ENCODE data around the gene ZNF581. TPM values are rescaled to one million over a fixed set of nuclear protein-coding genes. Genes with fewer than 3 reads are reported as not detected.

Gene ZNF581
- polyA plus RNA-seq, 3 donors = 25.1 to 31.6 (median 29.4) TPM

GRCh38 chr19:55611300-55611982 is 32.0 kb upstream of the ZNF581 start:
- peak overlapping the region; percentile 29 to 65 for H3K27ac ChIP-seq (ENCODE audit: low read depth in 1 of 2, low read length in 2 of 2)
- H3K27me3 ChIP-seq (ENCODE audit: control insufficient read depth in 2 of 2, insufficient read depth in 2 of 2, low read length in 2 of 2) = no peaks in the 10 kb centered on the region
- no peak for DNase-seq
- Mint-ChIP-seq H3K27me3 (ENCODE audit: low read depth in 3 of 3) (no peaks in the 10 kb centered on the region), H3K9me3 (peaks cover 0 to 2% (median 0%) of the 10 kb centered on the region in 7 donors), H3K4me3 (no peak overlapping the region), H3K4me1 (peaks cover 57% of the 10 kb centered on the region), H3K36me3 (peaks cover 37 to 65% of the 10 kb centered on the region in 2 donors), H3K27ac (peak overlapping the region; percentile 20 to 87 (median 75))
- no peak overlapping the region for H2AFZ ChIP-seq (ENCODE audit: insufficient read depth, low read depth, low read length, poor library complexity, severe bottlenecking)
- H3K36me3 ChIP-seq (replicated peaks in 1 of 2; ENCODE audit: control insufficient read depth in 1 of 2, insufficient read depth in 2 of 2, low read length in 2 of 2) = peaks cover 11 to 46% of the 10 kb centered on the region in 2 donors
- no peaks in the 10 kb centered on the region for H3K9me3 ChIP-seq (replicated peaks in 1 of 2; ENCODE audit: control insufficient read depth in 1 of 2, insufficient read depth in 1 of 2, low read length in 2 of 2)
- peak overlapping the region; percentile 29 for H3K4me2 ChIP-seq (replicated peaks; ENCODE audit: extremely low read depth, low read length, poor library complexity, severe bottlenecking)
- WGBS (ENCODE audit: insufficient coverage) = 94% methylated on average over 4 of the region's 15 CpGs
- H3K9ac ChIP-seq (ENCODE audit: insufficient read depth, low read length, poor library complexity, severe bottlenecking) = no peak overlapping the region
- peaks cover 84% of the 10 kb centered on the region for H3K79me2 ChIP-seq (ENCODE audit: insufficient read depth, low read length)
- peaks cover 25 to 31% of the 10 kb centered on the region in 2 donors for H3K4me1 ChIP-seq (ENCODE audit: control insufficient read depth in 1 of 2, insufficient read depth in 2 of 2, low read length in 2 of 2)
- no peak overlapping the region for H3K4me3 ChIP-seq (replicated peaks in 1 of 3; ENCODE audit: low read depth in 2 of 3, low read length in 3 of 3)
- TF ChIP-seq CTCF (IDR thresholded peaks at IDR 0.05) = no peak
- H4K20me1 ChIP-seq (ENCODE audit: insufficient read depth, low read length) = peaks cover 64% of the 10 kb centered on the region
- intact Hi-C loops (cut with micrococcal nuclease) = no loop called here

- H3K9ac ChIP-seq (ENCODE audit: insufficient read depth, low read length, poor library complexity, severe bottlenecking) = peak overlapping the region; percentile 25
- H3K4me2 ChIP-seq (replicated peaks; ENCODE audit: extremely low read depth, low read length, poor library complexity, severe bottlenecking) = peak overlapping the region; percentile 29
- peaks cover 57% of the 10 kb centered on the region for H4K20me1 ChIP-seq (ENCODE audit: insufficient read depth, low read length)
- H2AFZ ChIP-seq (ENCODE audit: insufficient read depth, low read depth, low read length, poor library complexity, severe bottlenecking) = no peak overlapping the region
- Mint-ChIP-seq H3K27me3 (ENCODE audit: low read depth in 3 of 3) (no peaks in the 10 kb centered on the region), H3K4me3 (peak overlapping the region in 1 of 2 donors; percentile 63), H3K36me3 (peaks cover 37 to 66% of the 10 kb centered on the region in 2 donors), H3K27ac (peak overlapping the region; percentile 35 to 87 (median 82)), H3K4me1 (peaks cover 50% of the 10 kb centered on the region), H3K9me3 (peaks cover 0 to 2% (median 0%) of the 10 kb centered on the region in 7 donors)
- H3K36me3 ChIP-seq (replicated peaks in 1 of 2; ENCODE audit: control insufficient read depth in 1 of 2, insufficient read depth in 2 of 2, low read length in 2 of 2) = peaks cover 15 to 46% of the 10 kb centered on the region in 2 donors
- peaks cover 18 to 24% of the 10 kb centered on the region in 2 donors for H3K4me1 ChIP-seq (ENCODE audit: control insufficient read depth in 1 of 2, insufficient read depth in 2 of 2, low read length in 2 of 2)
- WGBS (ENCODE audit: insufficient coverage) = 100% methylated on average over 2 of the region's 3 CpGs
- intact Hi-C loops (cut with micrococcal nuclease) = no loop called here
- no peak for DNase-seq
- no peaks in the 10 kb centered on the region for H3K27me3 ChIP-seq (ENCODE audit: control insufficient read depth in 2 of 2, insufficient read depth in 2 of 2, low read length in 2 of 2)
- H3K4me3 ChIP-seq (replicated peaks in 1 of 3; ENCODE audit: low read depth in 2 of 3, low read length in 3 of 3) = no peak overlapping the region
- H3K79me2 ChIP-seq (ENCODE audit: insufficient read depth, low read length) = peaks cover 80% of the 10 kb centered on the region
- H3K27ac ChIP-seq (ENCODE audit: low read depth in 1 of 2, low read length in 2 of 2) = peak overlapping the region; percentile 29 to 65
- no peaks in the 10 kb centered on the region for H3K9me3 ChIP-seq (replicated peaks in 1 of 2; ENCODE audit: control insufficient read depth in 1 of 2, insufficient read depth in 1 of 2, low read length in 2 of 2)
- no peak for TF ChIP-seq CTCF (IDR thresholded peaks at IDR 0.05)
These were observed 31.3 kb upstream of the ZNF581 start for GRCh38 chr19:55611983-55612645.

All from CD14-positive monocyte (primary cell).